Measurements from ENCODE around the gene SMYD3. TPM values are rescaled to one million over a fixed set of nuclear protein-coding genes. Genes with fewer than 3 reads are reported as not detected.
A peak's percentile ranks its signal among the peaks of the same experiment; 100 is the strongest.

SMYD3 gene
- total RNA-seq, 1 donor from 2014 or later = 26.7 TPM

- DNase-seq (ENCODE audit: low read depth, low spot score) = no peak
Measured at GRCh38 chr1:246181241-246181640, 325.8 kb downstream of the SMYD3 start.

GRCh38 chr1:246179401-246179800 is 327.7 kb downstream of the SMYD3 start:
- DNase-seq (ENCODE audit: low read depth, low spot score) = no peak

- DNase-seq (ENCODE audit: low read depth, low spot score) = no peak
Measured at GRCh38 chr1:246178717-246179311, 328.3 kb downstream of the SMYD3 start.

- no peak for DNase-seq (ENCODE audit: low read depth, low spot score)
Measured at GRCh38 chr1:246176126-246177024, 330.7 kb downstream of the SMYD3 start.

- DNase-seq (ENCODE audit: low read depth, low spot score) = no peak
Measured at GRCh38 chr1:246170574-246171261, 336.4 kb downstream of the SMYD3 start.

- DNase-seq (ENCODE audit: low read depth, low spot score) = no peak
Measured at GRCh38 chr1:246169486-246169885, 337.6 kb downstream of the SMYD3 start.

GRCh38 chr1:246169019-246169418 is 338.1 kb downstream of the SMYD3 start:
- DNase-seq (ENCODE audit: low read depth, low spot score) = no peak

GRCh38 chr1:246166841-246167240 is 340.2 kb downstream of the SMYD3 start:
- no peak for DNase-seq (ENCODE audit: low read depth, low spot score)

GRCh38 chr1:246165826-246166709 is 341.0 kb downstream of the SMYD3 start:
- no peak for DNase-seq (ENCODE audit: low read depth, low spot score)

GRCh38 chr1:246164764-246165163 is 342.3 kb downstream of the SMYD3 start:
- DNase-seq (ENCODE audit: low read depth, low spot score) = no peak

- DNase-seq (ENCODE audit: low read depth, low spot score) = no peak
Measured at GRCh38 chr1:246162560-246162959, 344.5 kb downstream of the SMYD3 start.

- DNase-seq (ENCODE audit: low read depth, low spot score) = peak; percentile 17
Measured at GRCh38 chr1:246161626-246162025, 345.5 kb downstream of the SMYD3 start.

- DNase-seq (ENCODE audit: low read depth, low spot score) = no peak
Measured at GRCh38 chr1:246160905-246161304, 346.2 kb downstream of the SMYD3 start.

- no peak for DNase-seq (ENCODE audit: low read depth, low spot score)
Measured at GRCh38 chr1:246160374-246160773, 346.7 kb downstream of the SMYD3 start.

- DNase-seq (ENCODE audit: low read depth, low spot score) = no peak
Measured at GRCh38 chr1:246159279-246160227, 347.5 kb downstream of the SMYD3 start.

- no peak for DNase-seq (ENCODE audit: low read depth, low spot score)
Measured at GRCh38 chr1:246158131-246158530, 348.9 kb downstream of the SMYD3 start.

- DNase-seq (ENCODE audit: low read depth, low spot score) = no peak
Measured at GRCh38 chr1:246157516-246157915, 349.6 kb downstream of the SMYD3 start.

- DNase-seq (ENCODE audit: low read depth, low spot score) = no peak
Measured at GRCh38 chr1:246156847-246157246, 350.2 kb downstream of the SMYD3 start.

- no peak for DNase-seq (ENCODE audit: low read depth, low spot score)
Measured at GRCh38 chr1:246155923-246156322, 351.2 kb downstream of the SMYD3 start.

GRCh38 chr1:246153796-246154212 is 353.3 kb downstream of the SMYD3 start:
- no peak for DNase-seq (ENCODE audit: low read depth, low spot score)

Data from pulmonary artery endothelial cell (primary cell).